ENCODE measurements around the gene RAB11FIP4. TPM values are rescaled to one million over a fixed set of nuclear protein-coding genes. Genes with fewer than 3 reads are reported as not detected.
"Not testable (repeated sequence)": the region's sequence is repeated elsewhere in the genome, so short reads cannot be mapped to it uniquely, and the experiment has no call there.

RAB11FIP4 gene
- total RNA-seq, 1 experiment from 2014 or later: 15.1 TPM

DNA sequence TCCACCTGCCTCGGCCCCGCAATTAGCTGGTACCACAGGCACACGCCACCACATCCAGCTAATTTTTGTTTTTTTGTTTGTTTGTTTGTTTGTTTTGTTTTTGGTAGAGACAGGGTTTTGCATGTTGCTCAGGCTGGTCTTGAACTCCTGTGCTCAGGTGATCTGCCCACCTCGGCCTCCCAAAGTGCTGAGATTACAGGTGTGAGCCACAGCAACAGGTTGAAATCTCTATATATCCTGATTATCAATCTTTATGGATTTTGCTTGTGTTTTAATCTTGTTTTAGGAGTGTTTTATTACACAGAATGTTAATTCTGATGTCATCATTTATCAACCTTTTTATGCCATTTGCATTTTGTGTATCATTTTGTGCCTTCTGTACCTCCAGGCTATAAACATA is 48.2 kb downstream of the RAB11FIP4 start:
- no TSS peak for BruUV-seq (replicated peaks)
- CTCF ChIA-PET: interaction anchor here (1.2 to 1.5 kb wide), 2 partner anchors 78 to 85 kb away, joined by 4 to 5 read pairs; no protein-coding TSS in a partner anchor
- RAD21 ChIA-PET (ENCODE audit: low non-redundant PET in 1 of 2, low total read pairs in 2 of 2, uncharacterized antibody in 2 of 2, unreplicated experiment in 2 of 2): interaction anchor here in 1 of 2 experiments (1.3 kb wide), 1 partner anchor 78 kb away, joined by 3 read pairs; no protein-coding TSS in a partner anchor
- H3K4me1 ChIP-seq (ENCODE audit: control insufficient read depth in 1 of 2, insufficient read depth in 2 of 2, low read length in 2 of 2): peaks cover 0 to 10% of the 10 kb centered on the region in 2 experiments; a peak in 2 of 4 replicates
- no peak overlapping the region for H3K4me2 ChIP-seq (ENCODE audit: low read length)
- ATAC-seq (no peak), DNase-seq (ENCODE audit: low read depth, low spot score) (no peak)
- TF ChIP-seq MAX (IDR thresholded peaks at IDR 0.05) (no peak), POLR2A (IDR thresholded peaks at IDR 0.05; ENCODE audit: borderline replicate concordance, extremely low read depth, insufficient read depth, insufficient read length) (no peak), SP1 (IDR thresholded peaks at IDR 0.05; ENCODE audit: low read depth) (no peak), CTCF (IDR thresholded peaks at IDR 0.05 in 2 of 3, conservative IDR thresholded peaks at IDR 0.05 in 1 of 3; ENCODE audit: borderline replicate concordance in 1 of 3, insufficient read depth in 1 of 3, low read depth in 2 of 3, low read length in 2 of 3) (no peak), POLR2AphosphoS5 (IDR thresholded peaks at IDR 0.05; ENCODE audit: low read depth, low read length) (no peak), ELF1 (IDR thresholded peaks at IDR 0.05; ENCODE audit: borderline replicate concordance, low read depth) (no peak)
- TF ChIP-seq, protein P1, sequence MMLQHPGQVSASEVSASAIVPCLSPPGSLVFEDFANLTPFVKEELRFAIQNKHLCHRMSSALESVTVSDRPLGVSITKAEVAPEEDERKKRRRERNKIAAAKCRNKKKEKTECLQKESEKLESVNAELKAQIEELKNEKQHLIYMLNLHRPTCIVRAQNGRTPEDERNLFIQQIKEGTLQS (IDR thresholded peaks at IDR 0.05): no peak
- H3K9me2 ChIP-seq (ENCODE audit: insufficient read depth): no peaks in the 10 kb centered on the region
- no peak overlapping the region for H3K4me3 ChIP-seq (replicated peaks in 1 of 2; ENCODE audit: low read depth in 1 of 2, low read length in 2 of 2)
- no peak overlapping the region for H3K9ac ChIP-seq (ENCODE audit: low read length)
- no peaks in the 10 kb centered on the region for H3K36me3 ChIP-seq (ENCODE audit: control insufficient read depth in 1 of 2, insufficient read depth in 2 of 2, low read length in 2 of 2)
- intact Hi-C loops (cut with micrococcal nuclease): no loop called here
- H3K9me3 ChIP-seq (ENCODE audit: control insufficient read depth in 1 of 2, insufficient read depth in 1 of 2, low read depth in 1 of 2, low read length in 2 of 2): no peaks in the 10 kb centered on the region
- no peak overlapping the region for H2AFZ ChIP-seq (ENCODE audit: low read depth, low read length, poor library complexity, severe bottlenecking)
- H3K79me2 ChIP-seq (ENCODE audit: insufficient read depth, low read length): no peaks in the 10 kb centered on the region
- POLR2A ChIA-PET: no interaction called here
- H3K27ac ChIP-seq (ENCODE audit: low read depth, low read length): no peak overlapping the region
- no peaks in the 10 kb centered on the region for H3K27me3 ChIP-seq (ENCODE audit: insufficient read depth, low read length)
- no peaks in the 10 kb centered on the region for H4K20me1 ChIP-seq (ENCODE audit: insufficient read depth)

GRCh38 chr17:31442276-31442675 is 50.8 kb downstream of the RAB11FIP4 start:
- no peak overlapping the region for H3K4me2 ChIP-seq (ENCODE audit: low read length)
- peaks cover 0 to 10% of the 10 kb centered on the region in 2 experiments; a peak in 2 of 4 replicates for H3K4me1 ChIP-seq (ENCODE audit: control insufficient read depth in 1 of 2, insufficient read depth in 2 of 2, low read length in 2 of 2)
- BruUV-seq (replicated peaks): no TSS peak
- no peaks in the 10 kb centered on the region for H3K9me3 ChIP-seq (ENCODE audit: control insufficient read depth in 1 of 2, insufficient read depth in 1 of 2, low read depth in 1 of 2, low read length in 2 of 2)
- TF ChIP-seq POLR2A (IDR thresholded peaks at IDR 0.05; ENCODE audit: borderline replicate concordance, extremely low read depth, insufficient read depth, insufficient read length) (no peak), JUND (IDR thresholded peaks at IDR 0.05) (no peak), SP1 (IDR thresholded peaks at IDR 0.05; ENCODE audit: low read depth) (no peak)
- no peak overlapping the region for H3K27ac ChIP-seq (ENCODE audit: low read depth, low read length)
- H3K4me3 ChIP-seq (replicated peaks in 1 of 2; ENCODE audit: low read depth in 1 of 2, low read length in 2 of 2): no peak overlapping the region
- no peak for ATAC-seq
- H3K79me2 ChIP-seq (ENCODE audit: insufficient read depth, low read length): no peaks in the 10 kb centered on the region
- H3K36me3 ChIP-seq (ENCODE audit: control insufficient read depth in 1 of 2, insufficient read depth in 2 of 2, low read length in 2 of 2): no peaks in the 10 kb centered on the region
- DNase-seq (ENCODE audit: low read depth, low spot score): no peak
- no peak overlapping the region for H3K9ac ChIP-seq (ENCODE audit: low read length)
- H3K27me3 ChIP-seq (ENCODE audit: insufficient read depth, low read length): no peaks in the 10 kb centered on the region
- no peaks in the 10 kb centered on the region for H4K20me1 ChIP-seq (ENCODE audit: insufficient read depth)
- intact Hi-C loops (cut with micrococcal nuclease): no loop called here
- CTCF ChIA-PET: no interaction called here
- no peaks in the 10 kb centered on the region for H3K9me2 ChIP-seq (ENCODE audit: insufficient read depth)
- H2AFZ ChIP-seq (ENCODE audit: low read depth, low read length, poor library complexity, severe bottlenecking): no peak overlapping the region
- RAD21 ChIA-PET (ENCODE audit: low non-redundant PET in 1 of 2, low total read pairs in 2 of 2, uncharacterized antibody in 2 of 2, unreplicated experiment in 2 of 2): no interaction called here
- POLR2A ChIA-PET: no interaction called here

- H3K9me3 ChIP-seq (ENCODE audit: control insufficient read depth in 1 of 2, insufficient read depth in 1 of 2, low read depth in 1 of 2, low read length in 2 of 2); H3K79me2 ChIP-seq (ENCODE audit: insufficient read depth, low read length); intact Hi-C loops (cut with micrococcal nuclease); ATAC-seq; RAD21 ChIA-PET (ENCODE audit: low non-redundant PET in 1 of 2, low total read pairs in 2 of 2, uncharacterized antibody in 2 of 2, unreplicated experiment in 2 of 2); H3K36me3 ChIP-seq (ENCODE audit: control insufficient read depth in 1 of 2, insufficient read depth in 2 of 2, low read length in 2 of 2); H3K4me3 ChIP-seq (replicated peaks in 1 of 2; ENCODE audit: low read depth in 1 of 2, low read length in 2 of 2); H3K4me2 ChIP-seq (ENCODE audit: low read length); POLR2A ChIA-PET; H3K27ac ChIP-seq (ENCODE audit: low read depth, low read length); BruUV-seq (replicated peaks); H3K27me3 ChIP-seq (ENCODE audit: insufficient read depth, low read length); H3K9ac ChIP-seq (ENCODE audit: low read length); H3K9me2 ChIP-seq (ENCODE audit: insufficient read depth); DNase-seq (ENCODE audit: low read depth, low spot score); H3K4me1 ChIP-seq (ENCODE audit: control insufficient read depth in 1 of 2, insufficient read depth in 2 of 2, low read length in 2 of 2); H4K20me1 ChIP-seq (ENCODE audit: insufficient read depth); H2AFZ ChIP-seq (ENCODE audit: low read depth, low read length, poor library complexity, severe bottlenecking): not testable (repeated sequence)
- CTCF ChIA-PET: interaction anchor here (1.2 kb wide), 1 partner anchor 81 kb away, joined by 3 read pairs; no protein-coding TSS in a partner anchor
Observed at GRCh38 chr17:31442856-31443255, 51.4 kb downstream of the RAB11FIP4 start.

Measured in HCT116 (cell line).